K562 (cell line): ENCODE measurements around the gene PSMA7. TPM values are rescaled to one million over a fixed set of nuclear protein-coding genes. Genes with fewer than 3 reads are reported as not detected.

Experiments
- ETV6 ChIP-seq, 3 experiments: fragments of 150-350 bp in 1 of 3; sonication (generic) in 1 of 3; formaldehyde crosslinking in 1 of 3; IDR thresholded peaks; 2 replicates each; pipeline versions ENCODE4 v1.6.1 to v1.8.0; 2014 to 2022; ENCODE audit warnings: borderline replicate concordance in 2 of 3, low read depth in 2 of 3, antibody characterized with exemption in 1 of 3, low read length in 1 of 3, mild to moderate bottlenecking in 1 of 3, missing genetic modification reagents in 1 of 3
- HDGF ChIP-seq: fragments of 450-650 bp; IDR thresholded peaks from 2 replicates; pipeline ENCODE4 v1.6.1; 2016
- KLF13 ChIP-seq: fragments of 450-650 bp; IDR thresholded peaks from 2 replicates; pipeline ENCODE4 v1.6.1; 2016; ENCODE audit warnings: missing genetic modification characterization, low read depth, mild to moderate bottlenecking, missing compliant biosample characterization, moderate library complexity, borderline replicate concordance
- NFXL1 ChIP-seq: fragments of 450-650 bp; formaldehyde crosslinking; IDR thresholded peaks from 2 replicates; pipeline ENCODE4 v1.4.0; 2021; ENCODE audit warnings: mild to moderate bottlenecking
- ZFP30 ChIP-seq: fragments of 250-450 bp; sonication (Bioruptor Pico); IDR thresholded peaks from 2 replicates; pipeline ENCODE4 v1.8.0; 2022; ENCODE audit warnings: moderate library complexity, mild to moderate bottlenecking, inconsistent platforms, borderline replicate concordance
- ZNF717 ChIP-seq: fragments of 250-450 bp; sonication (Bioruptor Pico); IDR thresholded peaks from 2 replicates; pipeline ENCODE4 v1.5.0; 2021
- polyA plus RNA-seq, 8 experiments: library from polyadenylated mRNA; depleted of rRNA in 4 of 8; stranded (reverse) in 5 of 8; unstranded in 3 of 8; fragments of >200 nt; fragmentation: Nextera tagmentation in 2 of 8; fragmentation: Illumina TruSeq in 1 of 8; extraction: Ambion mirVana in 2 of 8; extraction: Trizol in 1 of 8; gene quantifications; 2 replicates each; pipeline versions ENCODE4 v1.2.1 to v1.2.3, GENCODE V29; 2011 to 2014; ENCODE audit warnings: inconsistent platforms in 1 of 8, missing spikeins in 1 of 8
- total RNA-seq, 7 experiments: library from RNA; depleted of rRNA in 6 of 7; stranded (reverse); fragments of >200 nt in 6 of 7; fragmentation: Illumina TruSeq in 2 of 7; extraction: Trizol in 2 of 7; gene quantifications; 2 replicates each; pipeline versions ENCODE4 v1.2.1 to v1.2.3, GENCODE V29; 2011 to 2021; ENCODE audit warnings: low replicate concordance in 1 of 7
- TF ChIP-seq, protein P1 (sequence below): fragments of 450-650 bp; IDR thresholded peaks from 2 replicates; pipeline ENCODE4 v1.6.1; 2016; ENCODE audit warnings: low read depth
- TF ChIP-seq, protein P2 (sequence below): fragments of 150-350 bp; conservative IDR thresholded peaks from 2 replicates; pipeline ENCODE4 v1.6.1; 2014; ENCODE audit warnings: low read length
- TF ChIP-seq, protein P3 (sequence below): fragments of 450-650 bp; formaldehyde crosslinking; IDR thresholded peaks from 2 replicates; pipeline ENCODE4 v1.4.0; 2022; ENCODE audit warnings: mild to moderate bottlenecking, moderate library complexity
- TF ChIP-seq, protein P4 (sequence below): fragments of 250-450 bp; sonication (Bioruptor Pico); IDR thresholded peaks from 2 replicates; pipeline ENCODE4 v1.9.0; 2021; ENCODE audit warnings: mild to moderate bottlenecking, inconsistent platforms

PSMA7 gene
- total and polyA plus RNA-seq, 9 of the 15 experiments (the other 6 are each of a cell fraction or from before 2014, with no cell fraction given) = 257 to 510 (median 393) TPM

DNA sequence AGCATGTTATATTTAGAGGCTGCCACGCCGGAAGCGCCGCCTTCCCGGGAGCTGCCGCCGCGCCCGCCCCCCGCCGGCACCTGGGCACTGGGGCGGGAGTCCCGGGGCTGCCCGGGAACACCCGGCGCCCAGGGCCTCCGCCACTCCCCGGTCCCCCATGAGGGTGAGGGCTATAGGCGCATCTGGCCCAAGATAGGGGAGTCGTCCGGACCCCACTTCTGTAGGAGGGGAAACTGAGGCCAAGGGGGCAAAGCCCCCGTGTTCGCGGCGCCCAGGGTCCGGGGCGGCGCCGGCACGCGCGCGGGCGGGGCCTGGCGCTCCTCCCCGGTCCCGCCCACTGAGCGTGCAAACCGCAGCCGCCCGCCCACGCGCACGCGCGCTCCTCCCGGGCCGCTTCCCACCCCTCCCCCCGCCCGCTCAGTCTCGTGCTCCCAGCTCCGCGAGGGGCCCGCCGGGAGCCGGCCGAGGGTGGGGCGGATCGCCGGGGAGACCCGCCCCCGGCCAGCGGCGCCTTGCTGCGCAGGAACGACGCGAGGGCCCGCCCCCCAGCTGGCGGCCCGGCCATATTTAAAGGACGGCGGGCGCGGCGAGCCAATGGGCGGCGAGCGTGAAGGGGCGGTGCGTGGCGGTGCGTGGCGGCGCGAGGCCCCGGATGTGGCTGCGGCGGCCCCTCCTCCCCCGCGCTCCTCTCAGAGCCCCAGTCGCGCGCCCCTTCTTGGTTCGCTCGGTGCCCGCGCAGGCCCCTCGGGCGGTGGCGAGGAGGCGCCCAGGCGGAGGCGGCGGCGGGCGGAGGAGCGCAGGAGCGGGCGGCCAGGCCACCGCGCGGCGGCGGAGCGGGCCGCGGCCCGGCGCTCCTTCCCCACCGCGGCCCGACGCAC is 21.2 kb downstream of the PSMA7 start, which contains the start of gene LSM14B (continued):
- TF ChIP-seq, protein P1, sequence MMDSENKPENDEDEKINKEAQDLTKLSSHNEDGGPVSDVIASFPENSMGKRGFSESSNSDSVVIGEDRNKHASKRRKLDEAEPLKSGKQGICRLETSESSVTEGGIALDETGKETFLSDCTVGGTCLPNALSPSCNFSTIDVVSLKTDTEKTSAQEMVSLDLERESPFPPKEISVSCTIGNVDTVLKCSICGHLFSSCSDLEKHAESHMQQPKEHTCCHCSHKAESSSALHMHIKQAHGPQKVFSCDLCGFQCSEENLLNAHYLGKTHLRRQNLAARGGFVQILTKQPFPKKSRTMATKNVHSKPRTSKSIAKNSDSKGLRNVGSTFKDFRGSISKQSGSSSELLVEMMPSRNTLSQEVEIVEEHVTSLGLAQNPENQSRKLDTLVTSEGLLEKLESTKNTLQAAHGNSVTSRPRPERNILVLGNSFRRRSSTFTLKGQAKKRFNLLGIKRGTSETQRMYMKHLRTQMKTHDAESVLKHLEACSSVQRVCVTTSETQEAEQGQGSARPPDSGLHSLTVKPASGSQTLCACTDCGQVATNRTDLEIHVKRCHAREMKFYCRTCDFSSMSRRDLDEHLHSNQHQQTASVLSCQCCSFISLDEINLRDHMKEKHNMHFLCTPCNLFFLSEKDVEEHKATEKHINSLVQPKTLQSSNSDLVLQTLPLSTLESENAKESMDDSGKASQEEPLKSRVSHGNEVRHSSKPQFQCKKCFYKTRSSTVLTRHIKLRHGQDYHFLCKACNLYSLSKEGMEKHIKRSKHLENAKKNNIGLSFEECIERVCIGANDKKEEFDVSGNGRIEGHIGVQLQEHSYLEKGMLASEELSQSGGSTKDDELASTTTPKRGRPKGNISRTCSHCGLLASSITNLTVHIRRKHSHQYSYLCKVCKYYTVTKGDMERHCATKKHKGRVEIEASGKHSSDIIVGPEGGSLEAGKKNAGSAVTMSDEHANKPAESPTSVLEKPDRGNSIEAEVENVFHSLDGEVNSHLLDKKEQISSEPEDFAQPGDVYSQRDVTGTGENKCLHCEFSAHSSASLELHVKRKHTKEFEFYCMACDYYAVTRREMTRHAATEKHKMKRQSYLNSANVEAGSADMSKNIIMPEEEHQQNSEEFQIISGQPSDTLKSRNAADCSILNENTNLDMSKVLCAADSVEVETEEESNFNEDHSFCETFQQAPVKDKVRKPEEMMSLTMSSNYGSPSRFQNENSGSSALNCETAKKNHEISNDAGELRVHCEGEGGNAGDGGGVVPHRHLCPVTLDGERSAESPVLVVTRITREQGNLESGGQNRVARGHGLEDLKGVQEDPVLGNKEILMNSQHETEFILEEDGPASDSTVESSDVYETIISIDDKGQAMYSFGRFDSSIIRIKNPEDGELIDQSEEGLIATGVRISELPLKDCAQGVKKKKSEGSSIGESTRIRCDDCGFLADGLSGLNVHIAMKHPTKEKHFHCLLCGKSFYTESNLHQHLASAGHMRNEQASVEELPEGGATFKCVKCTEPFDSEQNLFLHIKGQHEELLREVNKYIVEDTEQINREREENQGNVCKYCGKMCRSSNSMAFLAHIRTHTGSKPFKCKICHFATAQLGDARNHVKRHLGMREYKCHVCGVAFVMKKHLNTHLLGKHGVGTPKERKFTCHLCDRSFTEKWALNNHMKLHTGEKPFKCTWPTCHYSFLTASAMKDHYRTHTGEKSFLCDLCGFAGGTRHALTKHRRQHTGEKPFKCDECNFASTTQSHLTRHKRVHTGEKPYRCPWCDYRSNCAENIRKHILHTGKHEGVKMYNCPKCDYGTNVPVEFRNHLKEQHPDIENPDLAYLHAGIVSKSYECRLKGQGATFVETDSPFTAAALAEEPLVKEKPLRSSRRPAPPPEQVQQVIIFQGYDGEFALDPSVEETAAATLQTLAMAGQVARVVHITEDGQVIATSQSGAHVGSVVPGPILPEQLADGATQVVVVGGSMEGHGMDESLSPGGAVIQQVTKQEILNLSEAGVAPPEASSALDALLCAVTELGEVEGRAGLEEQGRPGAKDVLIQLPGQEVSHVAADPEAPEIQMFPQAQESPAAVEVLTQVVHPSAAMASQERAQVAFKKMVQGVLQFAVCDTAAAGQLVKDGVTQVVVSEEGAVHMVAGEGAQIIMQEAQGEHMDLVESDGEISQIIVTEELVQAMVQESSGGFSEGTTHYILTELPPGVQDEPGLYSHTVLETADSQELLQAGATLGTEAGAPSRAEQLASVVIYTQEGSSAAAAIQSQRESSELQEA = no peak
- TF ChIP-seq HDGF = no peak
- TF ChIP-seq ZFP30 = no peak
- TF ChIP-seq KLF13 (tag) = peak; percentile 81; the same call in 1 of the 2 replicates
- TF ChIP-seq, protein P2, sequence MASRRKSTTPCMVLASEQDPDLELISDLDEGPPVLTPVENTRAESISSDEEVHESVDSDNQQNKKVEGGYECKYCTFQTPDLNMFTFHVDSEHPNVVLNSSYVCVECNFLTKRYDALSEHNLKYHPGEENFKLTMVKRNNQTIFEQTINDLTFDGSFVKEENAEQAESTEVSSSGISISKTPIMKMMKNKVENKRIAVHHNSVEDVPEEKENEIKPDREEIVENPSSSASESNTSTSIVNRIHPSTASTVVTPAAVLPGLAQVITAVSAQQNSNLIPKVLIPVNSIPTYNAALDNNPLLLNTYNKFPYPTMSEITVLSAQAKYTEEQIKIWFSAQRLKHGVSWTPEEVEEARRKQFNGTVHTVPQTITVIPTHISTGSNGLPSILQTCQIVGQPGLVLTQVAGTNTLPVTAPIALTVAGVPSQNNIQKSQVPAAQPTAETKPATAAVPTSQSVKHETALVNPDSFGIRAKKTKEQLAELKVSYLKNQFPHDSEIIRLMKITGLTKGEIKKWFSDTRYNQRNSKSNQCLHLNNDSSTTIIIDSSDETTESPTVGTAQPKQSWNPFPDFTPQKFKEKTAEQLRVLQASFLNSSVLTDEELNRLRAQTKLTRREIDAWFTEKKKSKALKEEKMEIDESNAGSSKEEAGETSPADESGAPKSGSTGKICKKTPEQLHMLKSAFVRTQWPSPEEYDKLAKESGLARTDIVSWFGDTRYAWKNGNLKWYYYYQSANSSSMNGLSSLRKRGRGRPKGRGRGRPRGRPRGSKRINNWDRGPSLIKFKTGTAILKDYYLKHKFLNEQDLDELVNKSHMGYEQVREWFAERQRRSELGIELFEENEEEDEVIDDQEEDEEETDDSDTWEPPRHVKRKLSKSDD = no peak
- TF ChIP-seq ZNF717 = no peak
- TF ChIP-seq, protein P3, sequence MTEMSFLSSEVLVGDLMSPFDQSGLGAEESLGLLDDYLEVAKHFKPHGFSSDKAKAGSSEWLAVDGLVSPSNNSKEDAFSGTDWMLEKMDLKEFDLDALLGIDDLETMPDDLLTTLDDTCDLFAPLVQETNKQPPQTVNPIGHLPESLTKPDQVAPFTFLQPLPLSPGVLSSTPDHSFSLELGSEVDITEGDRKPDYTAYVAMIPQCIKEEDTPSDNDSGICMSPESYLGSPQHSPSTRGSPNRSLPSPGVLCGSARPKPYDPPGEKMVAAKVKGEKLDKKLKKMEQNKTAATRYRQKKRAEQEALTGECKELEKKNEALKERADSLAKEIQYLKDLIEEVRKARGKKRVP (CRISPR knock-in tag) = no peak
- no peak for TF ChIP-seq ETV6 (IDR thresholded peaks at IDR 0.05; ENCODE audit: borderline replicate concordance in 1 of 2, low read depth in 2 of 2, low read length in 1 of 2)
- no peak for TF ChIP-seq ETV6 (CRISPR knock-in tag; IDR thresholded peaks at IDR 0.05; ENCODE audit: borderline replicate concordance)
- TF ChIP-seq, protein P4, sequence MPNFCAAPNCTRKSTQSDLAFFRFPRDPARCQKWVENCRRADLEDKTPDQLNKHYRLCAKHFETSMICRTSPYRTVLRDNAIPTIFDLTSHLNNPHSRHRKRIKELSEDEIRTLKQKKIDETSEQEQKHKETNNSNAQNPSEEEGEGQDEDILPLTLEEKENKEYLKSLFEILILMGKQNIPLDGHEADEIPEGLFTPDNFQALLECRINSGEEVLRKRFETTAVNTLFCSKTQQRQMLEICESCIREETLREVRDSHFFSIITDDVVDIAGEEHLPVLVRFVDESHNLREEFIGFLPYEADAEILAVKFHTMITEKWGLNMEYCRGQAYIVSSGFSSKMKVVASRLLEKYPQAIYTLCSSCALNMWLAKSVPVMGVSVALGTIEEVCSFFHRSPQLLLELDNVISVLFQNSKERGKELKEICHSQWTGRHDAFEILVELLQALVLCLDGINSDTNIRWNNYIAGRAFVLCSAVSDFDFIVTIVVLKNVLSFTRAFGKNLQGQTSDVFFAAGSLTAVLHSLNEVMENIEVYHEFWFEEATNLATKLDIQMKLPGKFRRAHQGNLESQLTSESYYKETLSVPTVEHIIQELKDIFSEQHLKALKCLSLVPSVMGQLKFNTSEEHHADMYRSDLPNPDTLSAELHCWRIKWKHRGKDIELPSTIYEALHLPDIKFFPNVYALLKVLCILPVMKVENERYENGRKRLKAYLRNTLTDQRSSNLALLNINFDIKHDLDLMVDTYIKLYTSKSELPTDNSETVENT (CRISPR knock-in tag) = no peak
- no peak for TF ChIP-seq NFXL1 (CRISPR knock-in tag)
